Measurements from ENCODE around the gene CDH8. TPM values are rescaled to one million over a fixed set of nuclear protein-coding genes. Genes with fewer than 3 reads are reported as not detected.

CDH8 gene
- total RNA-seq, 1 experiment from 2014 or later = 1.3 TPM

DNA sequence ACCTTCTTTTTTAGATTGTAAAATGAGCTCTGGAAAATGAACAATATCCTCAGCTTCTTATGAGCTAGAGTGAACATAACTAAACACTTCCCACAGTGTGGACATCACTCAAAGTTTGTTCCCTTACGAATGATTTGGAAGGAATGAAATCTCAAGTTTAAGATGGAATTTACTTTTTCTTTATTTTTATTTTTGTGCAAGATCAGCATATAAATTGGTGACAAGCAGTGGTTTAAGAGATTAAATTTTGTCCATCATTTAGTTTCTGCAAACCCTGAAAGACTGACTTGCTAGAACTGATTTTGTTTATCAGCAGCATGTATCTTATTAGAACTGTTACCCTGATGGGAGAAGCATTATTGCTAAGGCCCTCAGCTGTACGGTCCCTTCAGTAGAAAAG lies 420.1 kb downstream of the CDH8 start:
- DNase-seq (ENCODE audit: low read depth) = no peak

DNA sequence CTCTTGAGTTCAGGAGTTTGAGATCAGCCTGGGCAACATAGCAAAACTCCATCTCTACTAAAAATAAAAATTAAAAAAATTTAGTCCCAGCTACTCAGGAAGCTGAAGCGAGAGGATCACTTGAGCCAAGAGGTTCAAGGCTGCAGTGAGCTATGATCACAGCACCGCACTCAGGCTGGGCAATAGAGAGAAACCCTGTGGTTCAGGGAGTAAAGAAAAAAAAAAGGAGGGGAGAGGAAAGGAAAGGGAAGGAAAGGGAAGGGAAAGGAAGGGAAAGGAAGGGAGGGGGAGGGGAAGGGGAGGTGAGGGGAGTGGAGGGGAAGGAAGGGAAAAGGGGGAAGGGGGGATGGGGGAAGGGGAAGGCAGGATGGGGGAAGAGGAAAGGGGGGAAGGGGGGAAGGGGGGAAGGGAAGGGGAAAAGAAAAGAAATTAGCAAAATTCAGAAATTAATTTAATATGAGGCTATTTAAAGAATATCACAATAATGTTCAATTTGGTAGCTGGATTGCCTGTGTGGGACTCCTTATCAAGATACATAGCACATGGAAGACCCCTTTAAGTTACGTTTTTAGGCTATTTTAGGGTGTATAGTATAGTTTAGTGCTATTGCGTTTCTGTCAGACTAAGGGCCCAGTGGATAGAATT lies 424.3 kb downstream of the CDH8 start:
- no peak for DNase-seq (ENCODE audit: low read depth)

DNA sequence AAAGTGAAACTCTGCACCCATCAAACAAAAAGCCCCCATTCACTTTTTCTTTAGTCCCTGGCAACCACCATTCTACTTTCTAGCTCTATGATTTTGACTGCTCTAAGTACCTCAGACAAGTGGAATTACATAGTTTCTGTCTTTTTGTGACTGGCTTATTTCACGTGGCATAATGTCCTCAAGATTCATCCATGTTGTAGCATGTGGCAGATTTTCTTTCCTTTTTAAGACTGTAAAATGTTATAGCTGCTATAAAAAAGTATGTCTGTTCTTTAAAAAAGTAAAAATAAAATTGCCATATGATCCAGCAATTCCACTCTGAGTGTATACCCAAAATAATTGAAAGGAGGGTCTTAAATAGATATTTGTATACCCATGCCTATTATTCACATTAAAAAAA lies 429.7 kb downstream of the CDH8 start:
- DNase-seq (ENCODE audit: low read depth) = no peak

All from RPMI7951 (cell line).